ENCODE data around the gene POLR3C.

DNA sequence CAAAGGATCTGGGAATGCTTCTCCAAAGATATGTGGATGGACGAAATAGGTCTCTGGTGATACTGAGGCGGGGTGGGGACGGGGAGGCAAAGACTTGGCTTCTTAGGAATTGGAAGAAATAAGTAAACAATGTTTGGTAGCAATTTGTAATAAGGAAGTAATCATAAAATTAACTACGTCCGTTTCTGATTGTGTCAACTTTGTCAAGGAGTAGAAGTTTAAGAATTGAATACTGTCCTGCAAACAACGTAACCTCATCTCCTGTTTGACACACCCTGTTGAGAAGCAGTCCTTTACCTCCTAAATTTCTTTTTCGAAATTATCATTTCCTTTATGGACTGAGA is 471 bp downstream of the POLR3C start:
- TF ChIP-seq, protein P1, sequence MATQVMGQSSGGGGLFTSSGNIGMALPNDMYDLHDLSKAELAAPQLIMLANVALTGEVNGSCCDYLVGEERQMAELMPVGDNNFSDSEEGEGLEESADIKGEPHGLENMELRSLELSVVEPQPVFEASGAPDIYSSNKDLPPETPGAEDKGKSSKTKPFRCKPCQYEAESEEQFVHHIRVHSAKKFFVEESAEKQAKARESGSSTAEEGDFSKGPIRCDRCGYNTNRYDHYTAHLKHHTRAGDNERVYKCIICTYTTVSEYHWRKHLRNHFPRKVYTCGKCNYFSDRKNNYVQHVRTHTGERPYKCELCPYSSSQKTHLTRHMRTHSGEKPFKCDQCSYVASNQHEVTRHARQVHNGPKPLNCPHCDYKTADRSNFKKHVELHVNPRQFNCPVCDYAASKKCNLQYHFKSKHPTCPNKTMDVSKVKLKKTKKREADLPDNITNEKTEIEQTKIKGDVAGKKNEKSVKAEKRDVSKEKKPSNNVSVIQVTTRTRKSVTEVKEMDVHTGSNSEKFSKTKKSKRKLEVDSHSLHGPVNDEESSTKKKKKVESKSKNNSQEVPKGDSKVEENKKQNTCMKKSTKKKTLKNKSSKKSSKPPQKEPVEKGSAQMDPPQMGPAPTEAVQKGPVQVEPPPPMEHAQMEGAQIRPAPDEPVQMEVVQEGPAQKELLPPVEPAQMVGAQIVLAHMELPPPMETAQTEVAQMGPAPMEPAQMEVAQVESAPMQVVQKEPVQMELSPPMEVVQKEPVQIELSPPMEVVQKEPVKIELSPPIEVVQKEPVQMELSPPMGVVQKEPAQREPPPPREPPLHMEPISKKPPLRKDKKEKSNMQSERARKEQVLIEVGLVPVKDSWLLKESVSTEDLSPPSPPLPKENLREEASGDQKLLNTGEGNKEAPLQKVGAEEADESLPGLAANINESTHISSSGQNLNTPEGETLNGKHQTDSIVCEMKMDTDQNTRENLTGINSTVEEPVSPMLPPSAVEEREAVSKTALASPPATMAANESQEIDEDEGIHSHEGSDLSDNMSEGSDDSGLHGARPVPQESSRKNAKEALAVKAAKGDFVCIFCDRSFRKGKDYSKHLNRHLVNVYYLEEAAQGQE (IDR thresholded peaks at IDR 0.05; ENCODE audit: insufficient read depth in 1 of 2, low read depth in 2 of 2, low read length in 1 of 2) = no peak
- TF ChIP-seq, protein P2, sequence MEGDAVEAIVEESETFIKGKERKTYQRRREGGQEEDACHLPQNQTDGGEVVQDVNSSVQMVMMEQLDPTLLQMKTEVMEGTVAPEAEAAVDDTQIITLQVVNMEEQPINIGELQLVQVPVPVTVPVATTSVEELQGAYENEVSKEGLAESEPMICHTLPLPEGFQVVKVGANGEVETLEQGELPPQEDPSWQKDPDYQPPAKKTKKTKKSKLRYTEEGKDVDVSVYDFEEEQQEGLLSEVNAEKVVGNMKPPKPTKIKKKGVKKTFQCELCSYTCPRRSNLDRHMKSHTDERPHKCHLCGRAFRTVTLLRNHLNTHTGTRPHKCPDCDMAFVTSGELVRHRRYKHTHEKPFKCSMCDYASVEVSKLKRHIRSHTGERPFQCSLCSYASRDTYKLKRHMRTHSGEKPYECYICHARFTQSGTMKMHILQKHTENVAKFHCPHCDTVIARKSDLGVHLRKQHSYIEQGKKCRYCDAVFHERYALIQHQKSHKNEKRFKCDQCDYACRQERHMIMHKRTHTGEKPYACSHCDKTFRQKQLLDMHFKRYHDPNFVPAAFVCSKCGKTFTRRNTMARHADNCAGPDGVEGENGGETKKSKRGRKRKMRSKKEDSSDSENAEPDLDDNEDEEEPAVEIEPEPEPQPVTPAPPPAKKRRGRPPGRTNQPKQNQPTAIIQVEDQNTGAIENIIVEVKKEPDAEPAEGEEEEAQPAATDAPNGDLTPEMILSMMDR (IDR thresholded peaks at IDR 0.05) = no peak
